Tongue (tissue), 2 donors: ENCODE data around the gene MBTPS1. TPM values are rescaled to one million over a fixed set of nuclear protein-coding genes. Genes with fewer than 3 reads are reported as not detected.

ENCODE experiments used
- DNase-seq: peaks from one replicate; pipeline ENCODE4 v3.0.0-alpha.2; 2015
- total RNA-seq: library from RNA; depleted of rRNA; stranded (reverse); fragments of >200 nt; gene quantifications from one replicate; pipeline ENCODE4 v1.2.3, GENCODE V29; 2014

MBTPS1 gene
- total RNA-seq, 1 donor from 2014 or later, result 96.9 TPM

GRCh38 chr16:84034516-84034915, 82.2 kb downstream of the MBTPS1 start:
- no peak for DNase-seq

- DNase-seq, result no peak
These were observed 83.2 kb downstream of the MBTPS1 start for GRCh38 chr16:84033251-84034195.

GRCh38 chr16:84032458-84033178, 84.1 kb downstream of the MBTPS1 start:
- peak; percentile 56 for DNase-seq

- no peak for DNase-seq
These were observed 85.2 kb downstream of the MBTPS1 start for GRCh38 chr16:84031556-84031955.

- no peak for DNase-seq
These were observed 87.3 kb downstream of the MBTPS1 start for GRCh38 chr16:84029297-84030047.

GRCh38 chr16:84027625-84028024, 89.1 kb downstream of the MBTPS1 start:
- DNase-seq, result no peak

GRCh38 chr16:84026606-84027005, 90.1 kb downstream of the MBTPS1 start:
- DNase-seq, result no peak

GRCh38 chr16:84024854-84025253, 91.9 kb downstream of the MBTPS1 start:
- no peak for DNase-seq

GRCh38 chr16:84022644-84023043, 94.1 kb downstream of the MBTPS1 start:
- DNase-seq, result no peak

GRCh38 chr16:84021488-84021887, 95.3 kb downstream of the MBTPS1 start:
- DNase-seq, result no peak

GRCh38 chr16:84020353-84020752, 96.4 kb downstream of the MBTPS1 start:
- DNase-seq, result no peak

- DNase-seq, result no peak
These were observed 98.0 kb downstream of the MBTPS1 start for GRCh38 chr16:84018710-84019109.

- DNase-seq, result no peak
These were observed 100.3 kb downstream of the MBTPS1 start for GRCh38 chr16:84016477-84016876.

- no peak for DNase-seq
These were observed 101.3 kb downstream of the MBTPS1 start for GRCh38 chr16:84015399-84015798.

- no peak for DNase-seq
These were observed 102.0 kb downstream of the MBTPS1 start for GRCh38 chr16:84014570-84015327.

GRCh38 chr16:84013787-84014569, 102.8 kb downstream of the MBTPS1 start:
- no peak for DNase-seq

GRCh38 chr16:84009282-84009681, 107.5 kb downstream of the MBTPS1 start:
- no peak for DNase-seq

GRCh38 chr16:84007965-84008364, 108.8 kb downstream of the MBTPS1 start:
- peak; percentile 84 for DNase-seq

- DNase-seq, result peak; percentile 71
These were observed 109.2 kb downstream of the MBTPS1 start for GRCh38 chr16:84007520-84007919.

GRCh38 chr16:84005391-84005790, 111.4 kb downstream of the MBTPS1 start:
- no peak for DNase-seq

- DNase-seq, result no peak
These were observed 112.3 kb downstream of the MBTPS1 start for GRCh38 chr16:84004442-84004841.
